HL-60/S4 (cell line): ENCODE measurements around the gene N4BP2L2.

ENCODE experiments used
- in situ Hi-C: fragments of 300-500 bp; cut with MboI; formaldehyde crosslinking; loops from 2 replicates; pipeline ENCODE4 v1.14.3; 2022; ENCODE audit warnings: low sequenced_read_pairs

The N4BP2L2 gene

GRCh38 chr13:32471187-32471922 is 67.2 kb downstream of the N4BP2L2 start:
- in situ Hi-C loops: no loop called here

- in situ Hi-C loops: no loop called here
These were observed 70.0 kb downstream of the N4BP2L2 start for GRCh38 chr13:32468502-32469142.

- in situ Hi-C loops: no loop called here
These were observed 82.0 kb downstream of the N4BP2L2 start for GRCh38 chr13:32456591-32456990.

DNA sequence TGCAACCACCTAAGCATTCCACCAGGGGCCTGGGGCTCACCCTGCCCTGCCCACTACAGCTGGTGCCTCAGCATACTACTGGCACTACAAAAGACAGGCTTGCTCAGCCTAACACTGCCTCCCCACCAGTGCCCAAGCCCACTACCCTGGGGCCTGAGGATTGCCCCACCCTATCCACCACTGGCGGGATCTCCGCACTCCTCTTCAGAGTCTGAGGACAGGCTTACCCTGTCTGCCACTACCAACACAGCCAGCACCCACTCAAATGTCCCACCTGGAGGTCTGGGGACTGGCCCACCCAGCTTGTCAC is 83.0 kb downstream of the N4BP2L2 start:
- in situ Hi-C loops: no loop called here

DNA sequence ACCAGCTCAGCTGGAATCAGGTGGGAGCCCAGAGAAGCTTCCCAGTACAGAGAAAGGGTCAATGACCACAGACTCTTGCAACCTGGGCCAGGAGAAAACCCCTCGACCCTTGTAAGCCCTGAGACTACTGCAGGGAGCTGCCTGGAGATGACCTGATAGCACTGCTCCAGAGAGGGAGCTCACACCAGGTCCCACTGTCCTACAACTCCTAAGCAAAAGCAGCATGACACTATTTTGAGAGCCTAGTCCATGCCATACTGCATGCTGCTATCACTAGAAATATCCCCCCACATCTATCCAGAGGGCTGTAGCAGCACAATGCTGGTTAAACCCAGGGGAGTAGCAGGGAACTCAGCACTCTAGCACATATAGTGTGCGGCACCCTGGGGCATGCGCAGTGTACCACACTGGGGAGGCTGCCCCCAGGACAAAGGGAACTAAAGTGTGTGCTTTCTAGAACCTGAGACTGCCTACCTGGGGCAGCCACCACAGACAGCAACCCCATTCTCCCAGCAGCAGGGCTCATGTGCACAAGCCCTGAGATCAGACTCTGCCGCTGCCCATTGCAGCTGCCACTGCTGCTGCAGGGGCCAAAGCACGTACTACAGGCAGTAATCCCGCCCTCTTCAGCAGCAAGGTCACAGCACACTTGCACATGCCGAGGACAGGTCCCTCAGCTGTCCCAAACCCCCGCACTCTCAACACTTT is 83.6 kb downstream of the N4BP2L2 start:
- in situ Hi-C loops: no loop called here

DNA sequence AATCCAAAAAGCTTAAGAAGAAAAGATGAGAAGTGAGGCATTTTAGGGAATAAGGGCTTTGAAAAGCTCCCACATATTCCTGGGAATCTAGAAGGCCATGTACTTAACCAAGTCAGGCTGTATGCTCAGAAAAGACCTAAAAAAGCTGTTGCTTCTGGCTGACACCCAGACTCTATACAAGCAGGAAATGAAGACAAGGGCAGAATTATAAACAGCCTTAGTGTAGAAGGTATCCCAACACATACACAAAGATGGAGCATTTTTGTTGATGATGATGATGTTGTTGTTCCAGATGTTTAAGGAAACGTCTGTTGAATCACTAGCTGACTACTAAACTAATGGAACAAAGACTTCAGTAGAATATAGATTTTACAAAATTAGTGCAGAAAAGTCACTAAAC is 84.6 kb downstream of the N4BP2L2 start:
- in situ Hi-C loops: no loop called here

DNA sequence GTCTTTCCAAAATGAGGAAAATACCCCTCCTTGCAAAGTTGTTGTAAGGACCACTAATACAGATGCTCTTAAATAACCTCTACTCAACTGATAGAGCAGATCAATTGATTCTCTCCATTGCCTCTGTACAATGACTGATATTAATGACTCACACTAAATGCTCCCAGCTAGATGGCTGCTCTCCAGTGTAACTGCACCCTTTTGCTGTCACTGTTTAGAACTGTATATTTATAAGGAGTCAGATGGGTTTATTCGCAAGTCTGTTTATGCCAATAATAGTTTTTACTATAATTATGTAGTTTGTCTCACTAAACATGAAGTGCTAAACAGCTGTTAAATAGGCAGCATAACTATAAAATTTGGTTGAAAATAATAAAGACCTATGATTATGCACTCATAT is 89.6 kb downstream of the N4BP2L2 start:
- in situ Hi-C loops: no loop called here

- in situ Hi-C loops: no loop called here
These were observed 90.5 kb downstream of the N4BP2L2 start for GRCh38 chr13:32447894-32448623.

DNA sequence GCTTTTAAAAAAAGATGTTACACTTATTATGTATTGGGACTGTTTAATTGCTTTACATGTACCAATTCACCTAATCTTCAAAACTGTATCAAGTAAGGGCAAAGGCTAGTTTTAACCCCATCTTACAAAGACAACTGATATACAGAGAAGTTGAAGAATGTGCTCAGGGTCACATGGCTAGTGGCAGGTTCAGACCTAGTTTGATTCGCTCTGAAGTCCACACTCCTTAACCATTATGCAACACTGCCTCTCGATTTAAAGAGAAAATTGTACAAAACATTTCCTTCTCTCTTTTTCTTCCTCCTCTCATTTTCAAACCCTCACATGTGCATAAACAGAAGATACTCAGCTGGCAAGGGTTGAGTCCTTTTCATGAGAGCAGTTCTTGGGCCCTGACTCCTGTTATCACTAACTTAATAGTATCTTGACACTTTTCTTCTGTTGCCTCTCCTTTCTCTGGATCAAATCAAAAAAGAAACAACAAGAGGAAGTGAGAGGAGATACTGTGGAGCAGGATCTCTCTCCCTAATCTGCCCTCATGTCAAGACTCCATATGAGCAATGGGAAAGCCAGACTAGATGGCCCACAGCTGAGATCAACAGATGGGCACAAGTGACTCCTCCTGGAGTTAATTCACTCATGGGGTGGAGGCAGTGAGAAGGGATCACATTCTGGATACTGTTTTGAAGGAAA is 91.7 kb downstream of the N4BP2L2 start:
- in situ Hi-C loops: no loop called here

DNA sequence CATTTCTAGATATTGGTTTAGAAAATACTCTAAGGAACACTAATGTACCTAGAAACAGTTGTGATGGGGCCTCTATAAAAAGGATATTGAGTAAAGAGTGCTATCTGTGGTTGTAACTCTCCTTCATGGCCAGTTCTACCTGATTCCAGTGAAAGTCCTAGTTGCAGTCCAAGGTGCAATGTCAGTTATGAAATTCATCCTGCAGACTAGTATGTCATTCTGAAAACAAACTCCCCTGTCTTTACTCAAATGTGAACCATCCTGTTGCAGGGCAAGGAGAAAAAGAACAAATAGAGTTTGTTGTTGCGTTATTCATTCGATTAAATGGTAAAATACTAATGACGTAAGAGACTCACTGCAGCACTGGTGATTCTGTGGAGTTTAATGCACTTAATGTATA is 92.4 kb downstream of the N4BP2L2 start:
- in situ Hi-C loops: no loop called here

- in situ Hi-C loops: no loop called here
These were observed 93.1 kb downstream of the N4BP2L2 start for GRCh38 chr13:32445461-32445860.

GRCh38 chr13:32443111-32443510 is 95.5 kb downstream of the N4BP2L2 start:
- in situ Hi-C loops: no loop called here

GRCh38 chr13:32438871-32439270 is 99.7 kb downstream of the N4BP2L2 start:
- in situ Hi-C loops: no loop called here

- in situ Hi-C loops: no loop called here
These were observed 105.7 kb downstream of the N4BP2L2 start for GRCh38 chr13:32432856-32433255.

DNA sequence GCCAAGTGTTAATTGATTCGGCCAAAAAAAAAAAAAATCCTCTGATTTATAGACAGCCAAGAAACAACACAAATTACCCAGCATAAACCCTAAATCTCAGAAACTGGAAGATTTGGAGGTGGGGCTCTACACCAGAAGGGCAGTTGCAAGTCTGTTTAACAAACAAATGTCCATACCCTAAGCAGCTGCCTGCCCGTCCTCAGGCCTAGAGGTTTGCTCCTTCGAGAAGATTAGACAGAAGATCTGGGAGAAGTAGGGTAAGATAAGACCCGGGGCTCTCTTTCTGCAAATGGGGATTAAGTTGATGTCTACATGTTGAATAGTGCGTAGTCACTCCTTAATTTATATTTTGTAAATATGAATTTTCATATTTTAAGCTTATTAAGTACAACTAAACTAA is 107.2 kb downstream of the N4BP2L2 start:
- in situ Hi-C loops: no loop called here

DNA sequence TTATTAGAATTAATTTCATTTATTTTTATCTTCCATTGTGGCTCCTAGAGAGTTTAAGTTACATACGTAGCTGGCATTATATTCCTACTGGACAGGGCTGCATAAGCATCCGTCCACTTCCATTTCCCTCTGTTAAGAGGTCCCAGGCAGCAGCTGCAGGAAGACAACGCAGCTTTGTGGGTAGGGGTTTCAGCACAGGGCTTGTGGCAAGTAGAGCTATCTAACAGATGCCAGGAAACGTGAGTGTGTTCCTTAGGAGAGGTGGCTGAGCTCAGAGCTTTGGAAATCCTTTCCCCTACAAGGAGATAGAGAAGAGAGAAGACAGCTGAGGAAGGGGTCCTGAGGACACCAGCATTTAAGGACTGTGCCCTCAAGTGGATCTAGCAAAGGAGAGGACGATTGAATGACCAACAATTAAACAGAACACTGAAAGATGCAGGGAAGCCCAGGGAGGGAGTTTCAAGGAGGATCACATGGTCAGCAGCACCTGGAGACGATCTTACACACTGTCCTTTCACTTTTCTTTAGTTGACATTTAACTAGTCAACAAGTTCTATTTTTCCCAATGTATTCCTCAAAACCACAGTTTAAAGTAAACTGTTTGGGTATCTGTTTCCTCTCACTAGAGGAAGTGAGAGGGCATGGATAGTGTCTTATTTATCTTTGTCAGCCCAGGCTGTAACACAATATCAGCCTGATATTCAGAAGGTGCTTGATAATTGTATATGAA is 108.4 kb downstream of the N4BP2L2 start:
- in situ Hi-C loops: no loop called here

DNA sequence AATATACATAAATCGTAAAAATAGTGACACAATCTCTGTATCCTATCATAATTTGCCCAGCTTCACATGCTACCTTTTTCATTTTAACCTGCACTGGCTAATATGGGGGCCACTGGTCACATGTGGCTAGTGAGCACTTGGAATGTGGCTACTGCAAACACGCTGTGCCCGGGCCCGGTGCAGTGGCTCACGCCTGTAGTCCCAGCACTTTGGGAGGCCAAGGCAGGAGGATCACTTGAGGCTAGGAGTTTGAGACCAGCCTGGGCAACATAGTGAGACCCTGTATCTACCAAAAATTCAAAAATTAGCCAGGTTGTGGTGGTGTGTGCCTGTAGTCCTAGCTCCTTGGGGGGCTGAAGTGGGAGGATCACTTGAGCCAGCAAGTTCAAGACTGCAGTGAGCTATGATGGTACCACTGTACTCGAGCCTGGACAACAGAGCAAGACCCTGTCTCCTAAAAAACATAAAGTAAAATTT is 109.1 kb downstream of the N4BP2L2 start:
- in situ Hi-C loops: no loop called here

GRCh38 chr13:32428581-32429432 is 109.8 kb downstream of the N4BP2L2 start:
- in situ Hi-C loops: no loop called here

DNA sequence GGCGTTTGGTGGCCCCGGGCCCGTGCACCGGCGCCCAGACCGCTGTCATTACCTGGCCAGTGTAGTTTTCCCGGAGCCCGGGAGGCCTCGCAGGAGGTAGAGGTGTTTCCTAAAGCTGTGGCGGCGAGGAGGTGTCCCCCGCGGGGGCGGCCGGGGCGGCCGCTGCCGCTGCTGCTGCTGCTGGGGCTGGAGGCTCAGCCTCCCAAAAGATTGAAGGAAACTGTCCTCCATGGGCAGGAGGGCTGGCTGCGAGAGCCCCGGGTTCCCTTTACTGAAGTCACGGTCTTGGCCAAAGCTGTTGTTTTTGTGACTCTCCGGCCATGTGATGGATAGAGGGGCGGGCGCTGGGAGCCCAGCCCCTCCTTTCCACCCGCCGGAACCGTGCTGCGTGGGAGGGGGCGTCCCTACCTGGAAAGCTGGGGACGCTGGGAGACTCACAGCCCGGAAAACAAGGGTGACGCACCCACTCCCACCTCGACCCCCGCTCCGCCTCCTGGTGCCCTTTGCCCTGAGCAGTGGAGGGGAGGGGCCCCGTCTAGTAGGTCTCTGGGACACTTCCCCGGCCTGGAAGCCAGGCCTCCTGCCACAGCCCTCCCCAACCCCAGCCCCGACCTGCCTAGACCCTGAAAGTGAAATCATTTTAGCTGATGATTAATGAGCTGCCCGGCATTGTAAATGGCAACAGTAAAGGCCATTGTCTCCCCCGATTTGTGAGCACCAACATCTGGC is 110.6 kb downstream of the N4BP2L2 start, which contains the start of gene N4BP2L1:
Gene N4BP2L1 (minus strand): TSS at position 279 of the 729 bp plus-strand sequence. CDS start 48 bp downstream, at position 231.
- in situ Hi-C loops: no loop called here
